Skeletal muscle tissue (tissue), 4 donors: ENCODE measurements around the gene GNAO1. TPM values are rescaled to one million over a fixed set of nuclear protein-coding genes. Genes with fewer than 3 reads are reported as not detected.
A peak's percentile ranks its signal among the peaks of the same experiment; 100 is the strongest.

Experiments
- H3K27ac ChIP-seq: one replicate; pipeline ENCODE4 v1.7.0; 2013; ENCODE audit warnings: mild to moderate bottlenecking, low read depth, low read length, inconsistent platforms
- H3K27me3 ChIP-seq, 3 donors: one replicate each; pipeline ENCODE4 v1.7.0; 2013; ENCODE audit warnings: low read length in 3 of 3; ENCODE audit not compliant: control insufficient read depth in 3 of 3, insufficient read depth in 3 of 3
- H3K36me3 ChIP-seq, 3 donors: one replicate each; pipeline ENCODE4 v1.7.0; 2013; ENCODE audit warnings: low read length in 3 of 3; ENCODE audit not compliant: control insufficient read depth in 3 of 3, insufficient read depth in 3 of 3
- H3K4me1 ChIP-seq, 3 donors: one replicate each; pipeline ENCODE4 v1.7.0; 2013; ENCODE audit warnings: low read length in 3 of 3, mild to moderate bottlenecking in 3 of 3; ENCODE audit not compliant: control insufficient read depth in 3 of 3, insufficient read depth in 3 of 3
- H3K4me3 ChIP-seq, 3 donors: one replicate each; pipeline ENCODE4 v1.7.0; 2013; ENCODE audit warnings: low read length in 3 of 3
- H3K9ac ChIP-seq, 3 donors: one replicate each; pipeline ENCODE4 v1.7.0; 2013; ENCODE audit warnings: low read length in 3 of 3, mild to moderate bottlenecking in 3 of 3, moderate library complexity in 2 of 3, low read depth in 1 of 3
- H3K9me3 ChIP-seq, 3 donors: one replicate each; pipeline ENCODE4 v1.7.0; 2013; ENCODE audit warnings: low read length in 3 of 3; ENCODE audit not compliant: control insufficient read depth in 3 of 3
- total RNA-seq: library from RNA; depleted of rRNA; stranded (reverse); fragments of >200 nt; gene quantifications from one replicate; pipeline ENCODE4 v1.2.3, GENCODE V29; 2014
- donor health status: Osteomylitis.

The GNAO1 gene
- total RNA-seq, 1 donor from 2014 or later, result under 0.01 TPM

DNA sequence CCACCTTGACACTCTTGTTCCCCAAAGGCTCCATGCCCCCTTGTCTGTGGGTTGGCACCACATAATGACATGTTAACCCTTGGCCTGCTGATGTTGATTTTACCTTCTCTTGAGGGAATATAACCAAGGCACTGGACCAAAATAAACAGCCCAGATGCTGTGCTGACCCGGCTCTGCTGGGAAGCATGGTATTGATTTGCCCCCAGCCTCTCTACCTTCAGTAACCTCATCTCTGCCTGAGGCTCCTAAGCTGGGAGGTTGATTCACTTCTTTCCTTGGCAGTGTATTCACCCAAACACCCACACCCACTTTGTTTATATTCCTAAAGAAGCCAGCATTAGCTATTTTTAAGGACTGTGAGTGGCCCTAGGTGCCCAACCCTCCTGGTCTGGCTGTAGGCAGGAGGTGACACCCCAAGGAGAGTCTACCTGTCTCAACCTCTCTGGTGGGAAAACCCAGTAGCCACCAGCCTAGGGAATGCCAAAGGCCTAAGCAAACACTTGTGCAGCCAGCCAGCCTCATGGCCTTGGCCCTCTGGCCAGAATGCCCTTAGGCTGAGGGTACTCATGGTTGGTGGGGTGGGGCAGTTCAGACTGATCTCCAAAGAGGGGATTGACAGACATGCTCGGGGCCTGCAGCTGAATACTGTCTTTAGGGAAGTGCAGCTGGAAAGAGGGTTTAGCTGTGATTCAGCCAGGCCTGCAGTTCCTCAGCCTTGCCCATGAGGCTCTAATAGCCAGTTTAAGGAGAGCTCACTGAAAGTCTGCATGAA lies 42.7 kb downstream of the GNAO1 start:
- no peaks in the 10 kb centered on the region for H3K4me1 ChIP-seq
- H3K36me3 ChIP-seq, result no peaks in the 10 kb centered on the region
- peaks cover 0 to 2% (median 0%) of the 10 kb centered on the region in 3 donors for H3K27me3 ChIP-seq
- H3K9ac ChIP-seq, result no peak overlapping the region
- H3K4me3 ChIP-seq, result no peak overlapping the region
- H3K27ac ChIP-seq, result no peak overlapping the region
- no peaks in the 10 kb centered on the region for H3K9me3 ChIP-seq

- Histone ChIP-seq H3K4me3 (no peak overlapping the region), H3K27ac (no peak overlapping the region), H3K9ac (no peak overlapping the region), H3K9me3 (no peaks in the 10 kb centered on the region), H3K27me3 (peaks cover 0 to 2% (median 0%) of the 10 kb centered on the region in 3 donors), H3K36me3 (no peaks in the 10 kb centered on the region), H3K4me1 (no peaks in the 10 kb centered on the region)
These were observed 43.4 kb downstream of the GNAO1 start for GRCh38 chr16:56234737-56235136.

DNA sequence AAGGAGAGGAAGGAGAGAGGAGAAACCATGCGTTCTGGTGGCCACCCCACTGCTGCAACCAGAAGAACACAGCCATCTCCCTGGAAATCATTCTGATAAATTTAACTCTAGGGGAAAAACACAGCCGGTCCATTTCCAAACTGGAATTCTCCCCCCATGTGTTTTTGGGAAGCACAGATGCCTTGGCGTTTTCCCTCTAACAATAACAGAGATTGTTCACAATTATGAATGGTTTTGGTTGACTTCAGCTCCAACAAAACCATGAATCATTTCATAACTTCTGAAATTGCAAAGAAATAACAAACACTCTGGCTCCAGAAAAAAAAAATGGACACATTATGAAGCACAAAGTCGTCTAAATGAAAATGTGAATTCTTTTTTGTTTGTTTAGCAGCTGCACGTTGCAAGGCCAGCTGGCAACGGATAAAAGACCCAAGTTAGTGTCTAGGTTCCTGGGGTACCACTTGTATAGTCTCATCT lies 46.2 kb downstream of the GNAO1 start:
- Histone ChIP-seq H3K27ac (no peak overlapping the region), H3K4me1 (no peaks in the 10 kb centered on the region), H3K9ac (no peak overlapping the region), H3K27me3 (peaks cover 0 to 2% (median 0%) of the 10 kb centered on the region in 3 donors), H3K9me3 (no peaks in the 10 kb centered on the region), H3K4me3 (no peak overlapping the region), H3K36me3 (no peaks in the 10 kb centered on the region)

GRCh38 chr16:56238188-56238587 lies 46.9 kb downstream of the GNAO1 start:
- Histone ChIP-seq H3K9ac (no peak overlapping the region), H3K27ac (no peak overlapping the region), H3K36me3 (no peaks in the 10 kb centered on the region), H3K27me3 (peaks cover 0 to 2% (median 0%) of the 10 kb centered on the region in 3 donors), H3K4me1 (no peaks in the 10 kb centered on the region), H3K9me3 (no peaks in the 10 kb centered on the region), H3K4me3 (no peak overlapping the region)

DNA sequence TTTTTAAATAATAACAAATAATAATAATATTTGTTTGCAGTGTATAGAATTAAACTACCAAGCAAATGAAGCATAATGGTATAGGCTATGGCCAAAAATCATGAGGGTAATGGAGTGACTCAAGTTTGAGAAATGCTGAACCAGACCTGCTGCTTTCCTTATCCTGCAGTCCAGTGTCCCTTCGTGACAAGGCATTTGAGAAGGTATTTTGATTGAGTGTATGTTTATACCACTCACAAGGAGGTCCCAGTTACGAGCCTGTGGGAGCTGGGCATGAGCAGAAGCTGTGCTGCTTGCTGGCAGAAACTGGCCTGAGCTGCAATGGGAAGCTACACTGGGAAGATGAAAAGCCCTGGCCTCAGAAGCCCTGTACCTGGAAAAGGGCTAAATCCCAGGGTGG lies 50.3 kb downstream of the GNAO1 start:
- Histone ChIP-seq H3K36me3 (no peaks in the 10 kb centered on the region), H3K9me3 (no peaks in the 10 kb centered on the region), H3K27ac (no peak overlapping the region), H3K4me1 (peaks cover 7 to 9% (median 8%) of the 10 kb centered on the region in 3 donors), H3K4me3 (no peak overlapping the region), H3K27me3 (no peaks in the 10 kb centered on the region), H3K9ac (no peak overlapping the region)

DNA sequence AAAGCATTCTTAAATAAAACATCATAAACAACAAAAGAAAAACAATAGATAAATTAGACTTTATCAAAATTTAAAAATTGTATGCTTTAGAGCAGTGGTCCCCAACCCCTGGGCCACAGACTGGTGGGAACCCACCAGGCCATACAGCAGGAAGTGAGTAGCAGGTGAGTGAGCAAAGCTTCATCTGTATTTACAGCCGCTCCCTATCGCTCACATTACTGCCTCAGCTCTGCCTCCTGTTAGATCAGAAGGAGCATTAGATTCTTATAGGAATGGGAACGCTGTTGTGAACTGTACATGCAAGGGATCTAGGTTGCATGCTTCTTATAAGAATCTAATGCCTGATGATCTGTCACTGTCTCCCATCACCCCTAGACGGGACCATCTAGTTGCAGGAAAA lies 51.5 kb downstream of the GNAO1 start:
- H3K9me3 ChIP-seq, result no peaks in the 10 kb centered on the region
- H3K4me3 ChIP-seq, result no peak overlapping the region
- H3K27me3 ChIP-seq, result no peaks in the 10 kb centered on the region
- no peak overlapping the region for H3K27ac ChIP-seq
- H3K36me3 ChIP-seq, result no peaks in the 10 kb centered on the region
- peaks cover 7 to 12% (median 9%) of the 10 kb centered on the region in 3 donors for H3K4me1 ChIP-seq
- H3K9ac ChIP-seq, result no peak overlapping the region

- Histone ChIP-seq H3K4me3 (no peak overlapping the region), H3K9ac (no peak overlapping the region), H3K4me1 (peaks cover 7 to 12% (median 9%) of the 10 kb centered on the region in 3 donors), H3K9me3 (no peaks in the 10 kb centered on the region), H3K27me3 (no peaks in the 10 kb centered on the region), H3K36me3 (no peaks in the 10 kb centered on the region), H3K27ac (no peak overlapping the region)
These were observed 53.3 kb downstream of the GNAO1 start for GRCh38 chr16:56244612-56245011.

DNA sequence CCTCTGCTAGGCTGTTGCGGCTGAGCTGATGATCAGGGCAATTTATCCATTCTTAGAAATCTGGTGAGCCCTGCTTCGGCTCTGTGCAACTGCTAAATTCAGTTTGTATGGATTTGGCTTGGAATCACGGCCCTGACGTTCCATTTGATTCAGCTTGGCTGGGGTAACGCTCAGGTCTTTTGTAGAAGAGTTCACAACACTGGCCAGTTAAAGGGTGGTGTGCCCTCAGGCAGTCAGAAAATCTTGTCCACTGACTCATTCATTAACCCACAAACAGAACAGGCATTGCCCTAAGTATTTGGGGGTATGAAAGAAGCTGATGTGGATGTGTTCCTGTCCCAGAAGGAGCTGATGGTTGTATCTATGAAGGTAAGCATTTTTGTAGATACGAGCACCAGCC lies 53.9 kb downstream of the GNAO1 start:
- no peaks in the 10 kb centered on the region for H3K36me3 ChIP-seq
- no peaks in the 10 kb centered on the region for H3K27me3 ChIP-seq
- peaks cover 7 to 12% (median 9%) of the 10 kb centered on the region in 3 donors for H3K4me1 ChIP-seq
- no peak overlapping the region for H3K27ac ChIP-seq
- no peak overlapping the region for H3K4me3 ChIP-seq
- no peak overlapping the region for H3K9ac ChIP-seq
- no peaks in the 10 kb centered on the region for H3K9me3 ChIP-seq

- Histone ChIP-seq H3K4me3 (peak overlapping the region in 1 of 3 donors; percentile 17), H3K4me1 (peaks cover 7 to 12% (median 9%) of the 10 kb centered on the region in 3 donors), H3K27me3 (no peaks in the 10 kb centered on the region), H3K9ac (peak overlapping the region in 2 of 3 donors; percentile 40 to 42), H3K27ac (peak overlapping the region; percentile 31), H3K36me3 (no peaks in the 10 kb centered on the region), H3K9me3 (no peaks in the 10 kb centered on the region)
These were observed 54.9 kb downstream of the GNAO1 start for GRCh38 chr16:56246051-56246817.

DNA sequence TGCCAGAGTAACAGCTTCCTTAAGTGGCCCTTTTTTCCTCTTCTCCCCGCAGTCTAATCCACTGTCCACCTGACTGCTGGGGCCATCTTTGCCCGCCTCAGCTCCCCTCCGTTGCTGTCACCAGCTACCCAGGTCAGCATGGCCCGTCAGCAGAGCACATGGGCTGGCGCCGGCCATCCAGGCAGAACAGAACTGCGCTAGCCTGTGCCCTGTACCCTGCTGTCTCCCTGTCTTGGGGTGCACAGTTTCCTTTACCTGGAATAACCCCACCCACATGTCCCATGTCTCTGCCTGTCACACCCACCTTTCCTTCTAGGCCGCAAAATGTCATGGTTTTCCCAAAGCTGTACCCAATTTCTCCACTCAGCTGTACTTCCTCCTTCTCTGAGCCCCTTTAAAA lies 55.7 kb downstream of the GNAO1 start:
- peaks cover 7 to 14% (median 9%) of the 10 kb centered on the region in 3 donors for H3K4me1 ChIP-seq
- no peak overlapping the region for H3K9ac ChIP-seq
- no peak overlapping the region for H3K4me3 ChIP-seq
- H3K27me3 ChIP-seq, result no peaks in the 10 kb centered on the region
- H3K9me3 ChIP-seq, result no peaks in the 10 kb centered on the region
- no peak overlapping the region for H3K27ac ChIP-seq
- no peaks in the 10 kb centered on the region for H3K36me3 ChIP-seq
